ENCODE results near the gene KIF15. TPM values are rescaled to one million over a fixed set of nuclear protein-coding genes. Genes with fewer than 3 reads are reported as not detected.
A peak's percentile ranks its signal among the peaks of the same experiment; 100 is the strongest.
"Not testable (repeated sequence)": the region's sequence is repeated elsewhere in the genome, so short reads cannot be mapped to it uniquely, and the experiment has no call there.

The KIF15 gene
- total RNA-seq, 1 experiment from 2014 or later: 23.7 TPM

DNA sequence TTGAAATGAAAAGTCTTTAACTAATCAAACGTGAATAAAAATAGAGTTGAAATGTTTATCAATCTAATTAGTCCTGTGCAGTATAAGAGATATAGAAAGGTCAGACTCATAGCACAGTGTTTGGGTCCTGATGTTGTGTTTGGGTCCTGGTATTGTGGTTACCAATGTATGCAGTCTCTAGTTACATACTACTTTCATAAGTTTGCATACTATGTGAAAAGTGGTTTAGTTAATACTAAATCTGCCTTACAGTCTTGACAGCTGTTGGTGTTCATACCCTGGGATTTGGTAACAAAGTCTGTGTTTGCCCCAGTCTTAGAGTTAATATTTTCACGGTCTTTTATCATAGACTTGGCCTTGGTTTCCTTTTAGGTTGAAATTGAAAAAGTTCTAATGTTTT lies 41.7 kb downstream of the KIF15 start:
- no peak overlapping the region for H3K27ac Mint-ChIP-seq
- ATAC-seq: no peak
- no peak overlapping the region for H3K4me3 Mint-ChIP-seq
- H3K4me1 Mint-ChIP-seq: no peaks in the 10 kb centered on the region
- H3K36me3 Mint-ChIP-seq: peaks cover 60% of the 10 kb centered on the region
- ChIA-PET CTCF (no interaction called here), POLR2A (no interaction called here)
- H3K9me3 Mint-ChIP-seq: no peaks in the 10 kb centered on the region
- no peak for DNase-seq (ENCODE audit: low spot score)
- no peak for TF ChIP-seq GTF2I (CRISPR knock-in tag; conservative IDR thresholded peaks at IDR 0.05)
- TF ChIP-seq, protein P1, sequence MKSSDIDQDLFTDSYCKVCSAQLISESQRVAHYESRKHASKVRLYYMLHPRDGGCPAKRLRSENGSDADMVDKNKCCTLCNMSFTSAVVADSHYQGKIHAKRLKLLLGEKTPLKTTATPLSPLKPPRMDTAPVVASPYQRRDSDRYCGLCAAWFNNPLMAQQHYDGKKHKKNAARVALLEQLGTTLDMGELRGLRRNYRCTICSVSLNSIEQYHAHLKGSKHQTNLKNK (CRISPR knock-in tag; IDR thresholded peaks at IDR 0.05): no peak
- no peak for TF ChIP-seq ZBTB21 (CRISPR knock-in tag; IDR thresholded peaks at IDR 0.05; ENCODE audit: borderline replicate concordance)
- TF ChIP-seq, protein P2, sequence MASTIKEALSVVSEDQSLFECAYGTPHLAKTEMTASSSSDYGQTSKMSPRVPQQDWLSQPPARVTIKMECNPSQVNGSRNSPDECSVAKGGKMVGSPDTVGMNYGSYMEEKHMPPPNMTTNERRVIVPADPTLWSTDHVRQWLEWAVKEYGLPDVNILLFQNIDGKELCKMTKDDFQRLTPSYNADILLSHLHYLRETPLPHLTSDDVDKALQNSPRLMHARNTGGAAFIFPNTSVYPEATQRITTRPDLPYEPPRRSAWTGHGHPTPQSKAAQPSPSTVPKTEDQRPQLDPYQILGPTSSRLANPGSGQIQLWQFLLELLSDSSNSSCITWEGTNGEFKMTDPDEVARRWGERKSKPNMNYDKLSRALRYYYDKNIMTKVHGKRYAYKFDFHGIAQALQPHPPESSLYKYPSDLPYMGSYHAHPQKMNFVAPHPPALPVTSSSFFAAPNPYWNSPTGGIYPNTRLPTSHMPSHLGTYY (CRISPR knock-in tag; IDR thresholded peaks at IDR 0.05): no peak
- no peaks in the 10 kb centered on the region for H3K27me3 Mint-ChIP-seq (ENCODE audit: low read depth)

DNA sequence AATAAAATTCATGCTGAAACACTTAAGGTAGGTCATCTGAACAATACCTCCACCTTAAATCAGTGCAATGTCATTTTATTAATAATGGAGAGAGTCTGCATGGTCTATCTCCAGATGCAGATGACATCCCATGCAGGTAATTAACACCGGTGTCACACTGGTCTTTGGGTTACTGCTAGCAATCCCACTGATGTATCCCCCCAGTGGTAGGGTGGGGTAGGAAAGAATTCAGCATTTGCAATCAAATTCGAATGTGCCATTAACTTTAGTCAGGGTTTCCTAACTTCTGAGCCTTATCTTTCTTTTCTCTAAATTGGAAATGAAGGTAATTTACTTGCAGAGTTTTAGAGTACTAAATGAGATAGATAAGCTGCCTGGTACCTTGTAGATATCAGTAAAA lies 44.4 kb downstream of the KIF15 start:
- Mint-ChIP-seq H3K27ac (no peak overlapping the region), H3K36me3 (peaks cover 47% of the 10 kb centered on the region), H3K4me1 (no peaks in the 10 kb centered on the region), H3K4me3 (no peak overlapping the region), H3K27me3 (ENCODE audit: low read depth) (no peaks in the 10 kb centered on the region), H3K9me3 (no peaks in the 10 kb centered on the region)
- POLR2A ChIA-PET: no interaction called here
- no peak for DNase-seq (ENCODE audit: low spot score)
- CTCF ChIA-PET: no interaction called here
- ATAC-seq: peak; percentile 18; the same call in 1 of the 2 replicates
- no peak for TF ChIP-seq NFE2L1 (CRISPR knock-in tag; IDR thresholded peaks at IDR 0.05)

DNA sequence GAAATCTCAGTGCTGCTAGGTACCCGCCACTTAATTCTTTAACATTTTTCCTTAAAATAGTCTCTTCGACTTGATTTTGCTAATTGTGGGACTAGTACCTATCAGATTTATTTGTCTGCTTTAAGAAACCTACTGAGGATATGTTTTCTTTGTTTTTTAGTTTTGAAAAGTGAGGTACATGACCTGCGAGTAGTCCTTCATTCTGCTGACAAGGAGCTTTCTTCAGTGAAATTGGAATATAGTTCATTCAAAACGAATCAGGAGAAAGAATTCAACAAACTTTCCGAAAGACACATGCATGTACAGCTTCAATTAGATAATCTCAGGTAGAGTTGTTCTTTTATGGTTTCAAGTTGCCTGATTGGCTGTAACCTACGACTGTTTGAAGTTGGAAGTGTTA lies 53.2 kb downstream of the KIF15 start:
- H3K27ac Mint-ChIP-seq: no peak overlapping the region
- no peak overlapping the region for H3K4me3 Mint-ChIP-seq
- ATAC-seq (no peak), DNase-seq (ENCODE audit: low spot score) (no peak)
- TF ChIP-seq NR3C1 (CRISPR knock-in tag; conservative IDR thresholded peaks at IDR 0.05; ENCODE audit: low read depth) (no peak), GRHL2 (CRISPR knock-in tag; IDR thresholded peaks at IDR 0.05; ENCODE audit: insufficient replicate concordance, severe bottlenecking) (no peak), ESRRA (CRISPR knock-in tag; IDR thresholded peaks at IDR 0.05; ENCODE audit: borderline replicate concordance) (no peak), KAT7 (CRISPR knock-in tag; IDR thresholded peaks at IDR 0.05; ENCODE audit: borderline replicate concordance) (no peak), ZNF121 (CRISPR knock-in tag; IDR thresholded peaks at IDR 0.05) (no peak), NFYB (CRISPR knock-in tag; conservative IDR thresholded peaks at IDR 0.05; ENCODE audit: low read depth) (no peak), GTF2I (CRISPR knock-in tag; conservative IDR thresholded peaks at IDR 0.05) (no peak), PRRX2 (CRISPR knock-in tag; IDR thresholded peaks at IDR 0.05) (no peak), ZNF396 (CRISPR knock-in tag; IDR thresholded peaks at IDR 0.05; ENCODE audit: borderline replicate concordance) (no peak), MYBL2 (CRISPR knock-in tag; IDR thresholded peaks at IDR 0.05) (no peak)
- TF ChIP-seq, protein P3, sequence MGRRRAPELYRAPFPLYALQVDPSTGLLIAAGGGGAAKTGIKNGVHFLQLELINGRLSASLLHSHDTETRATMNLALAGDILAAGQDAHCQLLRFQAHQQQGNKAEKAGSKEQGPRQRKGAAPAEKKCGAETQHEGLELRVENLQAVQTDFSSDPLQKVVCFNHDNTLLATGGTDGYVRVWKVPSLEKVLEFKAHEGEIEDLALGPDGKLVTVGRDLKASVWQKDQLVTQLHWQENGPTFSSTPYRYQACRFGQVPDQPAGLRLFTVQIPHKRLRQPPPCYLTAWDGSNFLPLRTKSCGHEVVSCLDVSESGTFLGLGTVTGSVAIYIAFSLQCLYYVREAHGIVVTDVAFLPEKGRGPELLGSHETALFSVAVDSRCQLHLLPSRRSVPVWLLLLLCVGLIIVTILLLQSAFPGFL (CRISPR knock-in tag; IDR thresholded peaks at IDR 0.05; ENCODE audit: borderline replicate concordance): no peak
- H3K4me1 Mint-ChIP-seq: no peaks in the 10 kb centered on the region
- H3K9me3 Mint-ChIP-seq: peaks cover 29% of the 10 kb centered on the region
- POLR2A ChIA-PET: no interaction called here
- H3K27me3 Mint-ChIP-seq (ENCODE audit: low read depth): no peaks in the 10 kb centered on the region
- CTCF ChIA-PET: no interaction called here
- H3K36me3 Mint-ChIP-seq: peaks cover 66% of the 10 kb centered on the region

DNA sequence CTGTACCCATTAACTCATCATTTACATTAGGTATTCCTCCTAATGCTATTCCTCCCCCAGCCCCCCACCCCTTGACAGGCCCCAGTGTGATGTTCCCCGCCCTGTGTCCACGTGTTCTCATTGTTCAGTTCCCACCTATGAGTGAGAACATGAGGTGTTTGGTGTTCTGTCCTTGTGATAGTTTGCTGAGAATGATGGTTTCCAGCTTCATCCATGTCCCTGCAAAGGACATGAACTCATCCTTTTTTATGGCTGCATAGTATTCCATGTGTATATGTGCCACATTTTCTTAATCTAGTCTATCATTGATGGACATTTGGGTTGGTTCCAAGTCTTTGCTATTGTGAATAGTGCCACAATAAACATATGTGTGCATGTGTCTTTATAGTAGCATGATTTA lies 54.7 kb downstream of the KIF15 start:
- POLR2A ChIA-PET; H3K27me3 Mint-ChIP-seq (ENCODE audit: low read depth); ATAC-seq; H3K27ac Mint-ChIP-seq; H3K4me3 Mint-ChIP-seq; H3K4me1 Mint-ChIP-seq; CTCF ChIA-PET; DNase-seq (ENCODE audit: low spot score): not testable (repeated sequence)
- Mint-ChIP-seq H3K36me3 (peaks cover 70% of the 10 kb centered on the region), H3K9me3 (peaks cover 33% of the 10 kb centered on the region)

DNA sequence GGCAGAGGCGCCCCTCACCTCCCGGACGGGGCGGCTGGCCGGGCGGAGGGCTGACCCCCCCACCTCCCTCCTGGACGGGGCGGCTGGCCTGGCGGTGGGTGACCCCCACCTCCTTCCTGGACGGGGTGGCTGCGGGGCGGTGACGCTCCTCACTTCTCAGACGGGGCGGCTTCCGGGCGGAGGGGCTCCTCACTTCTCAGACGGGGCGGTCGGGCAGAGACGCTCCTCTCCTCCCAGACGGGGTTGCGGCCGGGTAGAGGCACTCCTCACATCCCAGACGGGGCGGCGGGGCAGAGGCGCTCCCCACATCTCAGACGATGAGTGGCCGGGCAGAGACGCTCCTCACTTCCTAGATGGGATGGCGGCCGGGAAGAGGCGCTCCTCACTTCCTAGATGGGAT lies 59.6 kb downstream of the KIF15 start:
- peaks cover 85% of the 10 kb centered on the region for H3K36me3 Mint-ChIP-seq
- DNase-seq (ENCODE audit: low spot score); ATAC-seq; CTCF ChIA-PET; H3K27ac Mint-ChIP-seq; H3K27me3 Mint-ChIP-seq (ENCODE audit: low read depth); H3K4me1 Mint-ChIP-seq; POLR2A ChIA-PET; H3K4me3 Mint-ChIP-seq: not testable (repeated sequence)
- H3K9me3 Mint-ChIP-seq: peaks cover 45% of the 10 kb centered on the region

Data from WTC11 (cell line).